ENCODE data around the gene HYAL4. TPM values are rescaled to one million over a fixed set of nuclear protein-coding genes. Genes with fewer than 3 reads are reported as not detected.

Gene HYAL4
- total RNA-seq, 1 experiment from 2014 or later = not detected

GRCh38 chr7:123916240-123916724, 71.3 kb downstream of the HYAL4 start (continued):
- TF ChIP-seq CDX4 (CRISPR knock-in tag; IDR thresholded peaks at IDR 0.05; ENCODE audit: borderline replicate concordance) = no peak
- no peak for TF ChIP-seq ZMAT4 (CRISPR knock-in tag; IDR thresholded peaks at IDR 0.05)
- no peak for TF ChIP-seq OVOL2 (CRISPR knock-in tag; IDR thresholded peaks at IDR 0.05; ENCODE audit: borderline replicate concordance)
- no peak for TF ChIP-seq GTF2I (CRISPR knock-in tag; conservative IDR thresholded peaks at IDR 0.05)
- TF ChIP-seq E2F5 (CRISPR knock-in tag; IDR thresholded peaks at IDR 0.05) = no peak
- TF ChIP-seq ZSCAN18 (CRISPR knock-in tag; IDR thresholded peaks at IDR 0.05) = no peak

GRCh38 chr7:123917878-123918277, 72.9 kb downstream of the HYAL4 start:
- CTCF ChIA-PET = no interaction called here

GRCh38 chr7:123918309-123918708, 73.3 kb downstream of the HYAL4 start:
- peak; percentile 25; the same call in 1 of the 2 replicates for ATAC-seq
- TF ChIP-seq FOXJ3 (CRISPR knock-in tag; IDR thresholded peaks at IDR 0.05; ENCODE audit: borderline replicate concordance) (no peak), ZBTB21 (CRISPR knock-in tag; IDR thresholded peaks at IDR 0.05; ENCODE audit: borderline replicate concordance) (no peak), ZNF512 (CRISPR knock-in tag; IDR thresholded peaks at IDR 0.05; ENCODE audit: borderline replicate concordance) (no peak), TCF7 (CRISPR knock-in tag; IDR thresholded peaks at IDR 0.05; ENCODE audit: low read depth) (no peak), RORB (CRISPR knock-in tag; IDR thresholded peaks at IDR 0.05) (no peak), ZBTB43 (CRISPR knock-in tag; IDR thresholded peaks at IDR 0.05) (no peak), ELF4 (CRISPR knock-in tag; IDR thresholded peaks at IDR 0.05; ENCODE audit: low read depth) (no peak), PRRX2 (CRISPR knock-in tag; IDR thresholded peaks at IDR 0.05) (no peak)

More at GRCh38 chr7:123917878-123918277, 72.9 kb downstream of the HYAL4 start:
- no peak for TF ChIP-seq ZNF396 (CRISPR knock-in tag; IDR thresholded peaks at IDR 0.05; ENCODE audit: borderline replicate concordance)
- TF ChIP-seq NFATC4 (CRISPR knock-in tag; IDR thresholded peaks at IDR 0.05) = no peak
- no peak for TF ChIP-seq HMGXB4 (CRISPR knock-in tag; IDR thresholded peaks at IDR 0.05)
- no peak for TF ChIP-seq USF2 (CRISPR knock-in tag; IDR thresholded peaks at IDR 0.05)
- TF ChIP-seq ZSCAN18 (CRISPR knock-in tag; IDR thresholded peaks at IDR 0.05) = no peak
- TF ChIP-seq ESRRA (CRISPR knock-in tag; IDR thresholded peaks at IDR 0.05; ENCODE audit: borderline replicate concordance) = no peak
- TF ChIP-seq TEAD4 (CRISPR knock-in tag; IDR thresholded peaks at IDR 0.05) = no peak
- no peak for ATAC-seq
- Mint-ChIP-seq H3K36me3 (no peaks in the 10 kb centered on the region), H3K4me1 (peaks cover 17% of the 10 kb centered on the region), H3K27ac (no peak overlapping the region), H3K9me3 (peaks cover 3% of the 10 kb centered on the region), H3K27me3 (ENCODE audit: low read depth) (no peaks in the 10 kb centered on the region), H3K4me3 (no peak overlapping the region)
- no peak for DNase-seq (ENCODE audit: low spot score)
- POLR2A ChIA-PET = no interaction called here

More at GRCh38 chr7:123918309-123918708, 73.3 kb downstream of the HYAL4 start:
- ChIA-PET CTCF (interaction anchor here (0.6 kb wide), 2 partner anchors 9 to 90 kb away, joined by 3 to 4 read pairs; no protein-coding TSS in a partner anchor), POLR2A (no interaction called here)
- Mint-ChIP-seq H3K4me1 (peaks cover 17% of the 10 kb centered on the region), H3K9me3 (peaks cover 7% of the 10 kb centered on the region), H3K4me3 (no peak overlapping the region), H3K27me3 (ENCODE audit: low read depth) (no peaks in the 10 kb centered on the region), H3K36me3 (0 out of 2 replicates have a peak, but pooled peaks cover under 1% of the 10 kb centered on the region), H3K27ac (no peak overlapping the region)
- DNase-seq (ENCODE audit: low spot score) = no peak

Data from WTC11 (cell line).